OCI-M1 (cell line): ENCODE measurements around the gene GMCL2.
A peak's percentile ranks its signal among the peaks of the same experiment; 100 is the strongest.

Experiments
- DNase-seq: peaks from one replicate; lab custom pipeline; 2025; lab: John Stamatoyannopoulos, UW

GMCL2 gene

DNA sequence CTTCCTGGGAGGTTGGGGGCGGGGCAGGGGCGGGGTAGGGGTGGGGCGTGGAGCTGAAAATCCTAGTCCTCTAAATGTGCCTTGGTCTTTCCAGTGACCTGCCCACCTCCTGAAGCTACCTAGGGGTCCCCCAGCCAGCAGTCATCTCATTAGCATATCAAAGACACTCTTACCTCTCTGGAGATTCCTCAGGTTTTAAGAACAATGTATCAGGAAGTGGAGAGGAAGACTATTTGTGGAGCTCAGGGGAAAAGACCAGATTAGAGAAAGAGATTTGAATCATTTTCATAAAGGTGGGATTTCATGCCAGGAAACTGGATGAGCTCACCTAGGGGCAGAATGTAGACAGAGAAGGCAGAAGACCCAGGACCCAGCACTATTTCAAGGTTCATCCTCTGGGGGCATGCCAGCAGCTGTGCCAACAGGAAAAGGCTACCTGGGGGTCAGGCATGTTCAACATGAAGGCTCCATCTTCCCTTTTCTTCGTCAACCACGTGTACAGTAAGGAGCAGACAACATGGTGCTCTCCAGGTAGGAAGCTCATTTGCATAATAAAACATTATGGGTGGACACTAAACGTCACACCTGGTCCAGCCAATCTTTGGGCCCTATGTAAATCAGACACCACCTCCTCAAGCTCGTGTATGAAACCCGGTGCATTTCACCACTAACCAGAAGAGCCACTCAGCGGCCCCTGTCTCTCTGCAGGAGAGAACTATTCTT lies 6.9 kb downstream of the GMCL2 start:
- DNase-seq, result no peak

- DNase-seq, result no peak
These were observed 9.6 kb downstream of the GMCL2 start for GRCh38 chr5:178177569-178177968.

DNA sequence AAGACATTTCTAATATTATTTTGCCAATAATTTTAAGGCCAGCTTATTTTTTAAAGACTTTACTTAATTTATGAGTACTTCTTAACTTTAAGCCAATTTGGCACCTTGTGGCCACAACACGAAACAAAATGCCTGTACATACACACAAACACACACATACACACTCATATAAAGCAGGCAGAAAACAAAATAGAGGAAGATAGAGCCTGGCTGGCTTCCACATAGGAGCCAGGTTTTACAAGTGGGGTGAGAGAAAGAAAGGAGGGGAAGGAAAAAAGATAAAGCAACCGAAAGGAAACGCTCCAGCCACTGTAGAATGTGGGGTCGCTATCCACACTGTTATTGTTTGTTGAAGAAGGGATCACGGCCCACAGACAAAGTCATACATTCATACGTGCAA lies 10.4 kb downstream of the GMCL2 start:
- no peak for DNase-seq

- DNase-seq, result no peak
These were observed 12.7 kb downstream of the GMCL2 start for GRCh38 chr5:178174456-178174855.

DNA sequence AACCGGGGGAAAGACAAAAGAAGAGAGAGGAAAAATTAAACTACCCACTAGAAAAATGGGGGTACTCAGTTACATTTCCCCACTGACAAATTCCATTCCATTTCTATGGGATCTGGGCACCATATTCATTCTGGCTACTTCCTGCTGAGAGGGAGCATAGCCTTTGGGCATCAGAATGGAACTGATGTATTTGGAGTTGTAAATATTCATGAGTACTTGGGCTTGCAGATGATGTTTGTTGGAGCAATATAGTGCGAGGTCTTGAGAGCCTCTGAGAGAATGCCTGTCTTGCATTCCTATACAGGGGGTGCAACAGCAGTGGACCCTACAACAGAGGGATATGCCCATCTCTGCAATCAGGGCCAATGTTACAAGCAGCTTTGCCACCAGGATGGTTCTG lies 16.7 kb downstream of the GMCL2 start:
- no peak for DNase-seq

DNA sequence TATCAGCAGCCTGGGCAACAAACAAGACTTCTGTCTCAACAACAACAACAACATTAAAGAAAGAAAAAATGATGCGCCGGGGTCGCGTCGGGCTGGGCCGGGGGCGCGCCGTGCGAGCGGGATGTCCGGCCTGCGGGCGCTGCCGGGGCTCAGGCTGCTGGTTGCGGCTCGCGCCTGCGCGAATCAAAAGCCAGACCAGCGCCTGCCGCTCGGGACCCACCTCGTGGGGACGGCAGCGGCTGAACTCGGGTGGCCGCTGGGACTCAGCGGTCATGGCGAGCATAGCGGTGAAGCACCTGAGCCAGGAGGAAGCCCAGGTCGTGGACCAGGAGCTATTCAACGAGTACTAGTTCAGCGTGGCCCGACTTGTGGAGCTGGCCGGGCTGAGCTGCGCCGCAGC lies 21.6 kb downstream of the GMCL2 start:
- DNase-seq, result no peak

GRCh38 chr5:178163772-178164735 lies 23.1 kb downstream of the GMCL2 start:
- DNase-seq, result peak; percentile 92

- no peak for DNase-seq
These were observed 24.7 kb downstream of the GMCL2 start for GRCh38 chr5:178162481-178162880.

DNA sequence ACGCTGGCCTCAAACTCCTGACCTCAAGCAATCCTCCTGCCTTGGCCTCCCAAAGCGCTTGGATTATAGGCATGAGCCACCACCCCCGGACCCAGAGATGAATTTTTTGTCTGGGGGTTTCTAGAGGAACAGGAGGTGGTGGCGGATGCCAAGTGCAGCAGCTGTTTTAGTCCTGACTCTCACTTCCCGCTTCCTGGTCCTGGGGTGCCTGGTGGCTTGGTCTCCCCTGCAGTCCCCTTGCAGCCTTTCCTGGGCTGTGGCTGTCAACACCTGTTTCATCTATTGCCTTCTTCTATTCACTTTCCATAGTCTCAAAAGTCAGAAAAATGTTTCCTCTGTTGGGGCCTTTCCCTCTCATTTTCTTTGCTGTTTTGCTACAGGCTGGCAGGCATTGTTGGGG lies 27.0 kb downstream of the GMCL2 start:
- DNase-seq, result no peak

DNA sequence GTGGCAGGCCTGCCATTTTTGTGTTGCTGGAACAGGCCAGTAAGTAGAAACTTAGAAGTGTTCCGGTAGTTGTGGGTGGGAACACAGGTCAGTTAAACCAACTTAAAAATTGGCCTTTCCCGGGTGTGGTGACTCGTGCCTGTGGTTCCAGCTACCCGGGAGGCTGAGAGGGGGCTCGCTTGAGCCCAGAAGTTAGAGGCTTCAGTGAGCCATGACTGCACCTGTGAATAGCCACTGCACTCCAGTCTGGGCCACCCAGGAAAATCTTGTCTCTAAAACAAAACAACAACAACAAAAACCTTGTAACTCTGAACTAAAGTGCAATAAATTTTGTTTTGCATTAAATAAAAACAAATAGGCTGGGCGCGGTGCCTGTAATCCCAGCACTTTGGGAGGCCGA lies 32.1 kb downstream of the GMCL2 start:
- no peak for DNase-seq

DNA sequence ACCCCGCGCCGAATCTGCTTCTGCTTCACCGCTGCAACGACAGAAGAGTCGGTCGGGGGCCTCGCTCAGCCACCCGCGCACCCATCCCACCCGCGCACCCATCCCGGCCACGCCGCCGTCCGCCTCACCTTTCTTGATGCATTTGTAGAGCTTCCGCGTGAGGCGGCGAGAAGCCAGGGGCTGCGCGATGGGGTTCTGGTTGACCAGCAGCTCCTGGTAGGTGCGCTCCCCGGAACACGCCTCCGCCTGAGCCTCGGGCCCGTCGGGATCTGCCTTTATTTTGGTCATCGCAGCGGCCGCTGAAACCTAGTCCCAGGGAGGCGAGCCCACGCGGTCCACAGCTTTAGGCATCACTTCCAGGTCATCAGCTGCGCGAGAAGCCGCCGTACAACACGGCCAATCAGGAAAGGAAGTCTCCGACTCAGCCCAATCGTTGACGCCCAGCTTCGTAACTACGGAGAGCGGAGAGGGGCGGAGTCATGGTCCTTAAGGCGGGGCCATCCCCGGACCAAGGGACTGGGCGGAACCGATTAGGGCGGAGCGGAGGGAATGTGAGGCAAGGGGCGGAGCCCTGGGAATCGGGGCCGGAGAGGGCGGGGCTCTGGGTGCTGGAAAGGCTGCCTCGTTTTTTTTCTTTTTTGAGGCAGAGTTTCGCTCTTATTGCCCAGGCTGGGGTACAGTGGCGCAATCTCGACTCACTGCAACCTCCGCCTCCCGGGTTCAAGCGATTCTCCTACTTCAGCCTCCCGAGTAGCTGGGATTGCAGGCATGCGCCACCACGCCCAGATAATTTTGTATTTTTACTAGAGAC lies 33.4 kb downstream of the GMCL2 start, which contains the start of gene NHP2:
Gene NHP2 (minus strand): TSS at position 356 of the 811 bp plus-strand sequence. CDS start 68 bp downstream, at position 288.
- peak; percentile 99 for DNase-seq

DNA sequence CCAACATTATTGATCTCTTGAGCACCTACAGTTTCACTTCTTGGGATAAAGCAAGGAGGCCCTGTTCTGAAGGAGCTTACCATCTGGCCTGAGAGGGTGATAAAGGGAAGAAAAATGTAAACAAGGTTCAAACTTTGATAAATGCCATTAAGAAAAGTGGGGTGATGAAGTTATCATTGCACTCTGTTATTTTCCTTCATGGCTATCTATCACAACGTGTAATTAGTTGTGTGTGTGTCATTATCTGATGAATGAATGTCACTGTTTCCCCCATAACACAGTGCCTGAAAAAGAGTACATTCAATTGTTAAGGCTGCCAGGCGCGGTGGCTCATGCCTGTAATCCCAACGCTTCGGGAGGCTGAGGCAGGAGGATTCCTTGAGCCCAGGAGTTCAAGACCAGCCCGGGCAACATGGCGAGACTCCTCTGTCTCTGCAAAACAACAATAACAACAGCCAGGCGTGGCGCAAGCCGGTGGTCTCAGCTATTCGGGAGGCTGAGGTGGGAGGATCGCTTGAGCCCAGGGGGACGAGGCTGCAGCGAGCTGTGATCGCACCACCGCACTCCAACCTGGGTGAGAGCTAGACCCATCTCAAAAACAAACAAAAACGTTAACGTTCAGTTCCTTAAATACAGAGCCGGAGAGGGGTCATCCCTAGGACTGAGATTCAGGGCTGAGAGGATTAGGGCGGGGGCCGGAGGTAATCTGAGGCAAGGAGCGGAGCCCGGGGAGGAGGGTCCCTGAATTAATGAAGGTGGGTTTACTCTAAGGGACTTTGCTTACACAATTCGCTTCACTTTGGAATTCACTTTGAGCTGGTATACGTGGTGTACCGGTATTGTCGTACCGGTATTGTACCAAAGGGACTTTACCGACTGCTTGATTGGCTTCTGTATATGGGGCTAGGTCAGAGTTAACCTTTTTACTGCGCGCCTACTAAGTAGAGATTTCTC lies 34.4 kb downstream of the GMCL2 start:
- no peak for DNase-seq

GRCh38 chr5:178150977-178151734 lies 36.0 kb downstream of the GMCL2 start:
- no peak for DNase-seq

DNA sequence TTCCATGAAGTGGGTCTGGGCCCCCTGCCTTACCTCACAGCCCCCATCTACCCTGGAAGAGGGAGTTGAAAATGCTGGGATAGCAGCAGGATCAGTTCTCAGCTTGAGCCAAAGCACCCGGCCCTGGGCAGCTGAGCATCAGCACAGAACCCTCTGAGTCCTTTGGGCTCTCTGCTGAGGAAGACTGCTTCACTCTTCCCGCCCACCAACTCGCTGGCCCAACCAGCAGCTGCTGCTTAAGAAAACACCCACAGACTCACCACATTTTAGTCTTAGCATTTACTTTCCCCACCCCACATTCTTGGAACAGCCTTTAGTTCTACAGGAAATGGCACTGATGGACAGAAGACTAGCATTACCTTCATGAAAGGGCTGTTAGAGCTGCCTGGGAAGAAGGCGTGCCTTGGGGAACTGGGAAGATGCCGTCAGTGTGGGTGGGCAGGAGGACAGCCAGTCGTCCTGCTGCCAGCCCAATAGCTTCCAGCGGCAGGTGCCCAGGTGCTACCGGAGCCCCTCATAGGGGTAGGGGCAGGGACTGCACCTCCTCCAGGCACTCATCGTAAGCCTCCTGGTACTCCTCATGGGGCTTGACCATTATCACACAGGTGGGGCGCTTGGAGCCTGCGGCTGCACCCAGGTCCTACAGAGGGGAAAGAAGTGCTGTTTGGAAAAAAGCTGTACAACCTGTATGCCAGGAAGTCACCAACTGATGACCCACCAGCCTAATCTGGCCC lies 37.8 kb downstream of the GMCL2 start:
- no peak for DNase-seq

DNA sequence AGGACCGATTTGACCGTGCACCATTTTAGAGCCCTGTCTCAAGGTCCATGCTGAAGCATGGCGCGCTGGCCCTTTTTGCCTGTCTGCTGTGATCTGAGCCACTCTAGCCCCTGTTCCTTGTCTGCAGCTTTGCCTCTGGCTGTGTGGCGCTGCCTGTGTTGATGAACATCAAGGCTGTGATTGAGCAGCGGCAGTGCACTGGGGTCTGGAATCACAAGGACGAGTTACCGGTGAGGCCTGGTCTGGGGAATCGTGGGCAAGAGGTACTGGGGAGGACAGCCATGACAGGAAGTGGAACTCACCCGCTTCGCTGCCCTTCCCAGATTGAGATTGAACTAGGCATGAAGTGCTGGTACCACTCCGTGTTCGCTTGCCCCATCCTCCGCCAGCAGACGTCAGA lies 39.8 kb downstream of the GMCL2 start:
- no peak for DNase-seq

DNA sequence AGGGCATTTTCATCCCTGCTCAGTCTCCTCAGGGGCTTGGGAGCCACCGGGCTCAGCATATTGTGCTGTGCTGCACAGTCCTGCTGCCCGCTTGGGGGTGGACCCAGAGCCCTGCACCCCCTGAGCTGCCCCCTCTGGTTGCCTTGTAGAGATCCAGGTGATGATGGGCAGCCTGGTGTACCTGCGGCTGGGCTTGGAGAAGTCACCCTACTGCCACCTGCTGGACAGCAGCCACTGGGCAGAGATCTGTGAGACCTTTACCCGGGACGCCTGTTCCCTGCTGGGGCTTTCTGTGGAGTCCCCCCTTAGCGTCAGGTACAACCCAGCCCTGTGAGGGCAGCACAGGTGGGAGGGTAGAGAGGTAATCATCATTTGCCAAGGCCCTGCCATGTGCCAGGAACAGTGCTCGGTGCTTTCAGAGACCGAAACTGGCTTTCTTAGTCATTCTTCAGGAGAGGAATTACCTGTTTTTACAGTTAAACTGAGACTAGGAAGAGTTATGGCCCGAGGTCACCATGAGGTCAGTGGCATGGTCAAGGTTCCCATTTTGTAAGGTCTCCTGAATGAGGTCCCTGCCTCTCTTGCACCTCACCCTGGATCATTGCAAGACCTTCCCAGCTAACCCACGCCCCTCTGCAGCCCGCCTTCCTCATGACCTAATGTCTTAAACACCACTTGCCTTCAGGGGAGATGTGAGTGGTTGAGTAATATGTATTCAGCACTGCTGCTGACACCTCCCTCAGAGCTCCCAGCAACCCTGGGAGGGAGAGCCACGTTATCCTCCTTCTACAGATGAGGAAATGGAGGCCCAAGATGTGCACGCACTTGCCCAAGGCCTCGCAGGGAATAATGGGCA lies 41.0 kb downstream of the GMCL2 start:
- peak; percentile 47 for DNase-seq

- DNase-seq, result no peak
These were observed 43.3 kb downstream of the GMCL2 start for GRCh38 chr5:178143901-178144300.

GRCh38 chr5:178143246-178143645 lies 43.9 kb downstream of the GMCL2 start:
- DNase-seq, result no peak

DNA sequence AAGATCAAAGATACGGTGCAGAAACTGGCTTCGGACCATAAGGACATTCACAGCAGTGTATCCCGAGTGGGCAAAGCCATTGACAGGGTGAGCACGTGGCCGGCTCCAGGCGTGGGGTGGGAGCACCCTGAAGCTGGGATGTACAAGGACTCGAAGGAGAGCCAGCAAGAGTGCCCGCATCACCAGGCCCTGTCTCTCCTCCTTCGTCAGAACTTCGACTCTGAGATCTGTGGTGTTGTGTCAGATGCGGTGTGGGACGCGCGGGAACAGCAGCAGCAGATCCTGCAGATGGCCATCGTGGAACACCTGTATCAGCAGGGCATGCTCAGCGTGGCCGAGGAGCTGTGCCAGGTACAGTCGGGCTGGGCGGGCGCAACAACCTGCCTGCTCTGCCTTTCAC lies 44.5 kb downstream of the GMCL2 start:
- DNase-seq, result no peak
